Activated CD4-positive, CD25-positive, alpha-beta regulatory T cell treated with anti-CD3 and anti-CD28 coated beads, Interleukin-2, amount 50 U/mL, for 16 hours (primary cell): ENCODE results near the gene SIGLEC9.

Experiments
- DNase-seq: peaks from one replicate; pipeline ENCODE4 v3.0.0-alpha.2; 2020; ENCODE audit warnings: low read depth, low spot score

SIGLEC9 gene

DNA sequence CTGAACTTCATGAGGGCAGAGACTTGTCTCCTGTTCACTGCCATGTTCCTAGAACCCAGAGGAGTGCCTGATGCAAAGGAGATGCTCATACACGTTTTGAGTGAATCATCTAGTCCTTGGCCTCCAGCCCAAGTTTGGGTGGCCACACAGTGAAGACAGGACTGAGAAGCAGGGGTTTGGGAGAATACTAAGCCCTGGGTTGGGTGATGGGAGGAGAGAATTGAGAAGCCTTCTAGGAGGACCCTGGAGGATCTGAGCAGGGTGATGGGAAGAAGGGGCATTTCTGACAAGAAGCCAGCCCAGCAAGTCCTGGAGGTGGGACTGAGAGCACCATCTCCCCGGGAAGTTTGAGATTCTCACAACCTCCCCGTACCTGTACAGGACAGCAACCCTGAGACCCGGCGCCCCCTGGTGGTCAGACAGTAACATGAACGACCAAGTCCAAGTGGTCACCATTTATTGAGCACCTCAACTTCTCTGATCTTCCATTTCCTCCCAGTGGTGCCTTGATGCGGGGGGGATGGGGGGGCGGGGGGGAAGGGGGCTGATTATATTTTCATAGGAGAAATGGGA, 27.5 kb upstream of the SIGLEC9 start:
- peak; percentile 36 for DNase-seq

DNA sequence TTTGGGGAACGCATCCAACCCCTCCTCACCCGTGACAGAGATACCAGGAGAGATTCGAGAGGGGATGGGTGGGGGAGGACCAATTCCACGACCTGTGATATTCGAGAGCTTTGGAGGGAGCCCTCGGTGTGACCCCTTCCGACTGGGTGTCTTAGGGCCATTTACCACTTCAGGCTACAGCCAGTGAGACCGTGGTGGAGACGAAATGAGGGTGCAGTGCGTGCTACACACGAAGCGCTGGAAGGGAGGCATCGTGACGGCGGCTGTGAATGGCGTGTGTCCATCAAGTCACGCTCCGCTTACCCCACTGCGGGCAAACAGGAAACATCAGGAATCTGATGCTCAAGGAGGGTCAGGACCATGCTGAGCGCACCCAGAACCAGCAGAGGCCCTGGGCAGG, 26.9 kb upstream of the SIGLEC9 start:
- no peak for DNase-seq

DNA sequence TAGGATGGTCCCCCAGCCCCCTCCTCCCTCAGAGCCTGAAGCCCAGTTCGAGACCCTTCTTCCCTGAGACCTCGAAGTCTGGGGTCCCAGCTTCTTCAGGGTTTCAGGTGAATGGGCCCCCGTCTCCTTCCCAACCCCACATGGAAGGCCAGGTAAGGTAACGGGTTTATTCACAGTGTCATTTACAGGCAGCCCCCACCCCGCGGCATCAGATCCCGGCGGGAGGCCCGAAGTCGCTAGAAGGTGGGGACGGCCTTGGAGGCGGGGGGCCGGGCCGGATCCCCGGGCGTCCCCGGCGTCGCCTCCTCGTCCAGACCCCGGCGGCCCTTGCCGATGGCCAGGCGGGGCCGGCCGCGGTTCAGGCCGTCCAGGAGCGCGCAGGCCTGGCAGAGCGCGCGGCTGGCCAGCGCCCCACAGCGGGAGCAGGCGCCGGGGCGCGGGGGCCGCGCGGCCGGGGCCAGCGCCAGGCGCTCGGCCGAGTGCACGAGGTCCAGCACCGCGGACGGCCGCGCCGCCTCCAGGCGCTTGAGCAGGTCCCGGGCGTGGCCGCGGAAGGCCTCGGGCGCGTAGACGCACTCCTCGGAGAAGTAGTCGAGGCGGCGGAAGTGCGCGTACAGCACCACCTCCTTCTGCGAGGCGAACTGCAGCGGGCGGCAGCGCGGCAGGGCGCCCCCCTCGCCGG, 26.2 kb upstream of the SIGLEC9 start:
- no peak for DNase-seq

DNA sequence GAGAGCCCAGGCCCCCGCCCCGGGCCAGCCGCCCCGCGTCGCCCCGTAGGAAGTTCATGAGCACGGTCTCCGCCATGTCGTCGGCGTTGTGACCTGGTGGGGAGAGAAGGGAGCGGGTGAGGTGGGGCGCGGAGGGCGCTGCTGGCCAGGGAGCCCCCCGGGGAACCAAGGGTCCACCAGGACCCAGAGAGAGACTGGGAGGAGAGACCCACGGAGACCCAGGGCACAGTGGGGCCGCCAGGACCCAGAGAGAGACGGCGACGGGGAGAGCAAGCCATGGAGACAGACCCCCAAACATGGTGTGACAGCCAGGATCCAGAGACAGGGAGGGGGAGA, 25.7 kb upstream of the SIGLEC9 start:
- DNase-seq: no peak

DNA sequence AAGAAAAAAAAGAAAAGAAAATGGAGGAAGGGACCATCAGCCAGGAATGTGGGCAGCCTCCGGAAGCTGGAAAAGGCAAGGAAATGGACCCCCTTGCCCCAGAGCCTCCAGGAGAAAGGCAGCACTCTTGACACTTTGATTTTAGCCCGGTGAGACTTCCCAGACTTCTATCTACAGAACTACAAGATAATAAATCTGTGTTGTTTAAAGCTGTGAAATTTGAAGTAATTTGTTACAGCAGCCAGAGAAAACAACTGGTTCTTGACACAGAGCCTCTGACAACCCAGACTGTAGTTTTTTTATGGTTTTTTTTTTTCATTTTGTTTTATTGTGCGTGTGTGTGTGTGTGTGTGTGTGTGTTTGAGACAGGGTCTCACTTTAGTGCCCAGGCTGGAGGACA, 24.1 kb upstream of the SIGLEC9 start:
- DNase-seq: no peak

DNA sequence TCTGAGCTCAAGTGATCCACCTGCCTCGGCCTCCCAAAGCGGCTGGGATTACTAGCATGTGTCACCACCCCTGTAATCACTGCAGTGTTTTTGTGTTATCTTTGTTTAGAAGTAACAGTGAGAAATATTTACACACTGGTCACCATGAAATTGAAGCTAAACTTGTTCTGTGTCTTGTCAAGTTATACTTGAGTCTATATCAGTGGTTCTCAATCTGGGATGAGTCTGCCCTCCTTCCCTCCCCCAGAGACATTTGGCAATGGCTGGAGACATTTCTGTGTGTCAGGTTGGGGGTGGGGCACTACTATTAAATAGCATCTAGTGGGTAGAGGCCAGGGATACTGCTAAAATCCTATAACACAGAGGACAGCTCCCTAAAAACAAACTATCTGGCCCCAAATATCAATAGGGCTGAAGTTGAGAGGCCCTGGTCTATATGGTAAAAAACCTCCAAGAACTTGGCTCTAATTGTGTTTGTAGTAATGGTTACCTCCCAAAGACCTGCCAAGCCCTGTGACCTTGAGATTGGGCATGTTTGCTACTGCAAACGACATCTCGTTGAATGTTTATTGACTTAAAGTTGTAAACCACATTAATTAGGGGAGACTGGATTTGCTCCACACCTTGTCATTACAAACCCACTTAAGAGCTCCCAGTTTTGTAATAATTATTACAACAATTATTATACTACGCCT, 23.4 kb upstream of the SIGLEC9 start:
- no peak for DNase-seq

DNA sequence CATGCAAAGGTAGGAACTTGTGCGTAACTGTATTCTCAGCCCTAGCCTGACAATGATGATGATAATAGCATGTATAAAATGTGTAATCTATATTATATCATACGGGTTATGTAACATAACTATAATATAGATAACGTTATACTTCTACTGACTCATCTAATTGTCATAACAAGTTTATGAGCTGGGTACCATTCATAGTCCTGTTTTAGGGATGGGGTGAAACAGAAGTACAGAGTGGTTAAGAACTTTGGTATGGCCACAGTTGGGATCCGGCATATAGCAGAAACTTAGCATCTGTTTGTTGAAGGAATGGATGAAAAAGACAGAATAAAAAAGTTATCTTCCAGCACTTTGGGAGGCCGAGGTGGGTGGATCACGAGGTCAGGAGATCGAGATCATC, 21.7 kb upstream of the SIGLEC9 start:
- DNase-seq: no peak

DNA sequence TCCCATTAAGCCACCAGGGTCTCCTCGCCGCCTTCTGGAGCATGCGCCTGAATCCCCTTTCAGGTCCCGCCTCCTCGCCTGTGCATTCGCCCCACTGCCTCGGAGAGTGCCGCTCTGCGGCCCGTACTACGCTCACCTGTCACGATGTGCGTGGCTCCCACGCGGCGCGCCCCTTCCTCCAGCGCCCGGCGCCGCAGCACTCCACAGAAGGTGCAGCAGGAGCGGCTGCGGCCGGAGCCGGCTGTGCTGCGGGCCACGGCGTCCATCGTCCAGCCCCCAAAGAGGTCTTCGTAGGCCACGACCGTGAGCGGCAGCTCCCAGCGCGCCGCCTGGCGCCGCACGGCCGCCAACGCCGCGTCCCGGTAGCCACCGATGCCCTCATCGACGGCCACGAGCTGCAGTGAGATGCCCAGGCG, 20.8 kb upstream of the SIGLEC9 start:
- DNase-seq: no peak

DNA sequence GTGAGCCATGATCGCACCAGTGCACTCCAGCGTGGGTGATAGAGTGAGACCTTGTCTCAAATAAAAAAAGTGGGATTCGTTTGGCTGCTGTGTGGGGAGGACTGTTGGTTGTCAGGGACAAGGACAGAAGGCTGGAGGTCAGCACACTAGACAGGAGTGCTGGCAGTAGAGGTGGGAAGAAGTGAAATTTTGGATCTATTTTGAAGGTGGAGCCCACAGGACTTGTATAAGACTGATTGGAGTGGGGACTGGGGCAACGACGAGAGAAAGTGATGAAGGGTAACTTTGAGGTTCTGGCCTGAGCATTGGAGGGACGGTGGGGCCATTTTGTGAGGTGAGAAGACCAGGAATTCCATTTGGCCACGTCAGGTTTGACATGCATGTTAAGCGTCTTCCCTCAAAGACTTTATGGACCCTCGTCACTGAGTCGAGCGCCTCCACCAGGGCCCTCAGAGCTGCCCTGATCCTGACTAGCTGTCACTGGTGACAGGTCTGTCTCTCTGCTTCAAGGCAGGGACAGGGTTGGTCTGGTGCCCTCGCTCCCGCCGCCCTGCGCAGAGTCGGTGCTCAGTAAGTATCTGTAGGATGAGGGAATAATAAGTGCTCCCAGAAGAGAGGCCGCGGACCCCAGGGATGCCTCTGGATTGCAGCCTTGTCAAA, 17.2 kb upstream of the SIGLEC9 start:
- no peak for DNase-seq

DNA sequence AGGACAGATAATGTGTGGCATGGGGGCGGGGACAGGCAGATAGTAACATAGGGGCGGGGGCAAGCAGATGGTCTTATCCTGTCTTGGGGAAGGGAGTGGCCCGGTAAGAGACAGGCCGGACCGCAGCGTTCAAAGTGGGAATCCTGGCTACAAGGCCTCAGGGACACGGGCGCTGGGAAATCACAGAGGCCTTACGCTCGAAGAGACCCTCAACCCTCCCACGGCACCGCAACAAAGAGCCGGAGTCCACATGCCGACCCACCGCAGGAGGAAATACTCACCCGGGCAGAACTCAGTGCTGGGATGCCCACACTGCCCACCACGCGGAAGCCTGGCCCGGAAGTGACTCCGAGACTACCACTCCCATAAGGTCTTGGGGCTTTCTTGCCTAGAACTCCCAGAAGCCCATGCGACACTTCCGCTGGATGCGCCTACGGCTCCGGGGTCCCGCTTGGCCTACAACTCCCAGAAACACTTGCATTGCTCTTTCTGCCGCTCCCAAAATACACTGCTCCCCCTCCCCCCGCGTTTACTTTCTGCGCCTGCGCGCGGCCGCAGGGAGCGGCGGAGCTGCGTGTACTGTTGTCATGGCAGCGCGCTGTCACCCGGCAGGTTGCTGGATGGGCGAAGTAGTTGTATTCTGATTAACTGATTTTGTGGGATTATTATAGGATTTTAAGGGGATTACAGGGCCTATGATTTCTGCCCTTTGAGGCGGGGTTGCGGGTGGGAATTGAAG, 16.5 kb upstream of the SIGLEC9 start, which contains the start of gene CTU1:
CTU1 (minus strand) TSS at position 344 of the 739 bp plus-strand sequence. CDS start 3,840 bp downstream, outside the sequence.
- peak; percentile 99 for DNase-seq

DNA sequence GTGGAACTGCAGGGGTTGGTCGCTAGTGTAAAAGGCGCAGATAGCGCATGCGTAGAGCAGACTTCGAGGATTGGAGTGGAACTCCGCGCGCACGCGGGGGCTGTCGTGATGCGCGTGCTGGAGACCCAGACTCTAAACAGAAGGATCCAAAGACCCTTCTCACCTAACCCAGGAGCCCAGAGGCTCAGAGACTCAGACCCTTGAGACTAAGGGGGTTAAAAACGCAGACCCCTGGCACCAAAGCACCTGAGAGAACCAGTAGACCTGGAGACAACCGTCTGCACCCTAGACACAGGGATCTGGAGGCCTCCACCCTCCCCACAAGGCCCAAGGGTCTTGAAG, 15.9 kb upstream of the SIGLEC9 start:
- DNase-seq: no peak

DNA sequence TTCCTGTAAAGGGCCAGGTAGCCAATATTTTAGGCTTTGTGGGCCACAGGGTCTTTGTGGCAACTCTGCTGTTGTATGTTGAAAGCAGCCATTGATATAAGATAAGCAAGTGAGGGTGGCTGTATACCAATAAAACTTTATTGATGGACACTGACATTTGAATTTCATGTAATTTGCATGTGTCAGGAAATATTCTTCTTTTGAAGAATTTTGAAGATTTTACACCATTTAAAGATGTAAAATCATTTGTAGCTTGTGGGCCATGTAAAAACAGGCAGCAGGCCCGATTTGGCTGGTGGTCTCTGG, 14.1 kb upstream of the SIGLEC9 start:
- DNase-seq: no peak

DNA sequence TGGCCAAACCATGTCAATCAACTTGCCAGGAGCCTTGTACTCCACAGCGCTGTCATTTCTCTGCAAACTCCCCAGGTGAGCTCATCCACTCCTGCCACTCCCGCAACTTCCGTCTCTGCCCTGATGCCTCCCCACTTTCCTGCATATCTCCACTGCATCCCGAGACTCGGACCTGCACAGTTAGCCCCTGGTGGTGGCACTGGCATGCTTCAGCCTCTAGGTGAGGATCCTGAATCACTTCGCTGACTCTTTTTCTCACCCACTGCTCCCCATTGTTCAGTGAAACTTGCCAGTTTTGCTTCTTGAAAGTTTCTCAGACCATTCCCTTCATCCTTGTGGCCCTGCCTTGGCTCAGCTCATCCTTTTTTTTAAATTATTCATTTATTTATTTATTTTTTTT, 13.1 kb upstream of the SIGLEC9 start:
- DNase-seq: no peak

DNA sequence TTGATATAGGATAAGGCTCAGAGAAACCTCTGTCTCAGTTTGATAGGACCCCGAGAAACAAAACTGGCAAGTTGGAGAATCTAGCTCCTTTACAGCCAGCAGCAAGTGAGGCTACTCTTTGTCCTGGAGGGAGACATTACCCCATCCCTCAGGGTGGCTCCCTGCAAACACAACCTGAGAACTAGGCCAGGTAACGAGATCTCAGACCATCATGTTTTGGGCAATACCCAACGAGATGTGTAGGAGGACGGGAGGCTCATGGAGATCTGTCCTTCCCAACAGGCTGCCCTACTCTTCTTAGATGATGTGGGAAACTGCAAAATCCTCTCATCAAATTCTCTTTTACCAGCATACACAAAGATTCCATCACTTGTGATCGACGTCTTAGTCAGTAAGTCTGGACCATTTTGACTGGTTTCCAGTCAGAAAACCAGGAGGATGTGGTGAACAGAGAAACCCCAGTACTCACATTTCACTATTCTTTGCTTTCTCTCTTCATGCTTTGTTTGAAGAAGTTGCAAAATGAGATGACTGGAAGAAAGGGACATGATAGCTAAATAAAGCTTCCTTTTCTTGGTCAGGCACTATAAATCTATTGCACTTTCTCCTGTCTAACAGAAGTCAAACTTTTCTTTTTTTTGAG, 10.5 kb upstream of the SIGLEC9 start:
- DNase-seq: no peak

DNA sequence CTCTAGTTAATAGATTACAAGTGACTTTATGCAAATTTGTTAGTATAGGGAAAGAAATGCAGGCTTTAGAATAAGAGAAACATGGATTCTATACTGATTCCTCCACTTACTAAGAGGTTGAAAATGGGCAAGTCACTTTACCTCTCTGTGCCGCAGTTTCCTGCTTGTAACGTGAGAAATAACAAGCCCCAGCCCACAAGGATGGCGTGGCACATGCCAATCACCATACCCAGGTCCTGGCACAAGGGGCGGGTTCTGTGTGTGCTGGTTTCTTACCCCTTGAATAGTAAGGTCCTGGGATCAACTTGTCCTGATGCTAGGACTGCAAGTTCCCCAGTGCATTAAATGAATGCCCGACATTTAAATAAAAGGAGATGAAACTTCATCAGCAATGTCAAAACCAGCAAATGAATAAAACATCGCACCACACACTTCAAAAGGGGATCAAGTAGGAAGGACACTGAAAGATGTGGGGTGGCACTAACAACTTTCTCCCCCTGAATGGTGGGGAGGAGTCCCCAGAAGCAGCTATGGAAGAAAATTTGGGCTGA, 7.9 kb upstream of the SIGLEC9 start:
- DNase-seq: no peak

DNA sequence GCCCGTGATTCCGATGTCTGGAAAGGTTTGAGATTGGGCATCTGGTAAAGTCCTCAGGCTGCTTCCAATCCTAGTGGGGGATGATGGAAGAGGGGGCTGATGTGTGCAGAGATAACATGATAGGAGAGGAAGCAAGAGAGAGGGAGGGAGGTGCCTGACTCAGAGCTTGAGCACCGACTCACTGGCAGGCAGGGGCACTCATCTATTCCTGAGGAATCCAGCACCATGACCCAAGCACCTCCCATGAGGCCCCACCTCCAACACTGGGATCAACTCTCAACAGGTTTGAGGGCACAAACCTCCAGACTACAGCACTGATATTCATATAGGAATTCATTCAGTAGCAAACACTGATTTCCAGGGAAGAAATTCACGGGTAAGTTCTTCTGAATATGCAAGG, 5.6 kb upstream of the SIGLEC9 start:
- no peak for DNase-seq

DNA sequence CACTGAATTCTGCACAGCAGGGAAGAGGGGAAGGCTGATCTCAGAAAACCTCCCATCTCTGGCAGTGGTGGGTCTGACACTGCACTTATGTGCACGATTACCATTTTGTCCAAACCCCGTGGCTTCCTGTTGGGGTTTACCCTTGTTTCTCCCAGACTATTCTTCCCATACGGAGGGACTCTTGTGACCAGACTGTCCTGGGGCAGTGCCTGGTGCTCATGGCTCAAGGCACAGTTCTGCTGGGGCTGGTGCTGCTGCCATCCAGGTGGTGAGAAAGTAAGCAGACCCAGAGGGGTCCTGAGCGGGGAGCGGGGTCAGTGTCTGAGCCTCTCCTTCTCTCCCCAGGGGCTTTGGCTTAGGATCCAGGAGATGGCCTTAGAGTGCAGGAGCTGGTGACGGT, 5.1 kb upstream of the SIGLEC9 start:
- DNase-seq: no peak

DNA sequence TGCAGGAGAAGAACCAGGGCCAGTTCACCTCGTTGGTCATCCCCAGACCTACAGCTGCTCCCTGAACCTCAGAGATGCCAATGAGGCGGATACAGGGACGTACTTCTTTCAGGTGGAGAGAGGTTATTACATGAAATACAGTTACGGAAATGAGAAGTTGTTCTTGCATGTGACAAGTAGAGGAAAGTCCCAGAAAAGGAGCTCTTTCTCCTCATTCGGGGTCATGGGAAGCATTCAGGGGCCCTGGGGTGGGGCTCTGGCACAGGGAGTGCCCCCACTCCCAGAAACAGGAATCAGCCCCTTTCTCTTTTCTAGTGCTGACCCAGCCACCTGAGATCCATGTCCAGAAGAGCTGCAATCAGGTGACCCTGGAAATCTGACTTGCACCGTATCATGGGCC, 4.5 kb upstream of the SIGLEC9 start:
- no peak for DNase-seq

DNA sequence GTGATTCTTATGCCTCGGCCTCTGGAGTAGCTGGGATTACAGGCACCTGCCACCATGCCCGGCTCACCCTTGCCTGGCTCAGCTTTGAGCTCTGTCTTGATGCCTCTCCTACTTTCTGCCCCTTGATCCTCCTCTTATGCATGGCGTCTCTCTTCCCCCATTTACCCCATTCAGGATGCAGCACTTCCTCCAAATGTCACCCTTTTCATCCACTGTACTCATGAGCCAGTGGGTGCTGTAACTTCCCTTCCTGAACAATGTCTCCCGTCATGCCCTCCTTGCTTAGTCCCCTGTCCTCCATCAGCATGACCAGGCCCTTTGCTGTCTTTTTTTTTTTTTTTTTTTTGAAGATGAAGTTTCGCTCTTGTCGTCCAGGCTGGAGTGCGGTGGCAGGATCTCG, 3.4 kb upstream of the SIGLEC9 start:
- no peak for DNase-seq

DNA sequence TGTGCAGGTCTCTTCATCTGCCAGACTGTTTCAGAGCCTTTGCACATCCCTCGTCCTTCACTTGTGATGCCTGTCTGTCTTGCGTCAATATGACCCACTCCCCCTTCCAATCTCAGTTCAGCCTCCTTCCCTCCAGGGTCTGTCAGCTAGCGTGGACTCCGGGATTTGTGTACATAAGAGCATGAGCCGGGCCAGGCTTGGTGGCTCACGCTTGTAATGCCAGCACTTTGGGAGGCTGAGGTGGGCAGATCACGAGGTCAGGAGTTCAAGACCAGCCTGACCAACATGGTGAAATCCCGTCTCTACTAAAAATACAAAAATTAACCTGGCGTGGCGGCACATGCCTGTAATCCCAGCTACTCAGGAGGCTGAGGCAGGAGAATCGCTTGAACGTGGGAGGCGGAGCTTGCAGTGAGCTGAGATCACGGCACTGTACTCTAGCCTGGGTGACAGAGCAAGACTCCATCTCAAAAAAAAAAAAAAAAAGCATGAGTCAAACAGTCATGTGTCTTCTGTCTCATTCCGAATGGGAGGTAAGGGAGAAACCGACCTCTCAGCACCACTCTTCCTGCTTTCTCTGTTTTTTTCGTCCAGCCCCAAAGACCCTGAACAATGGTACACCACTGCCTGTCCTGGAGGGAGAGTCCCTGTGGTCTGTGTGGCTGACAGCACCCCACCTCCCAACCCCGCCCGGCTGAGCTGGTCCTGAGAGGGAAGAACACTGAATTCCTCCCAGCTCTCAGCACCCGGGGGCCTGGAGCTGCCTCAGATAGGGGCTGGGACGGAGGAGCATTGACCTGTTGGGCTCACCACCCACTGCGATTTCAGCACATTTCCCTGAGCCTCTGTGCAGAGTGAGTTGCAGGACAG, 2.4 kb upstream of the SIGLEC9 start:
- no peak for DNase-seq

DNA sequence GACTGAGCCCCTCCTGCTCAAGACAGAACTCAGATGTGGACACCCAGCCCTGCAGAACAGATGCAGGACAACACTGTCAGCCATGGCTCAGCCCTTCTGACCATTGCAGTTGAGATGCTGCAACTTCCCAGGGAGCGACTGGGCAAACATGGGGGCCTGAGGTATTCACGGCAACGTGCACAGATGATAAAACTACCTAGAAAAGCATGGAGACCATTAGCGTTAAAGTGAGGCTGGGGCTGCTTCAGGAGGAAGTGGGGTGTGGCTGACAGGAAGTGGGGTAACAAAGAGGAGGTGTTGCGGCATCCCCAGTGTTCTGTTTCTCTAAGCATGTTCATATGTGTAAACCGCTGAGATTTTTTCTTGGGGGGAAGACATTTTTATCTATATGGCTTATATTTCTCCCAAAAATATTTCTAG, 1.3 kb upstream of the SIGLEC9 start:
- DNase-seq: no peak
